ENCODE data around the gene PRLHR. TPM values are rescaled to one million over a fixed set of nuclear protein-coding genes. Genes with fewer than 3 reads are reported as not detected.
"Not testable (repeated sequence)": the region's sequence is repeated elsewhere in the genome, so short reads cannot be mapped to it uniquely, and the experiment has no call there.

The PRLHR gene
- not detected in 2 replicates for total RNA-seq
- polyA plus RNA-seq (2012) = not detected

DNA sequence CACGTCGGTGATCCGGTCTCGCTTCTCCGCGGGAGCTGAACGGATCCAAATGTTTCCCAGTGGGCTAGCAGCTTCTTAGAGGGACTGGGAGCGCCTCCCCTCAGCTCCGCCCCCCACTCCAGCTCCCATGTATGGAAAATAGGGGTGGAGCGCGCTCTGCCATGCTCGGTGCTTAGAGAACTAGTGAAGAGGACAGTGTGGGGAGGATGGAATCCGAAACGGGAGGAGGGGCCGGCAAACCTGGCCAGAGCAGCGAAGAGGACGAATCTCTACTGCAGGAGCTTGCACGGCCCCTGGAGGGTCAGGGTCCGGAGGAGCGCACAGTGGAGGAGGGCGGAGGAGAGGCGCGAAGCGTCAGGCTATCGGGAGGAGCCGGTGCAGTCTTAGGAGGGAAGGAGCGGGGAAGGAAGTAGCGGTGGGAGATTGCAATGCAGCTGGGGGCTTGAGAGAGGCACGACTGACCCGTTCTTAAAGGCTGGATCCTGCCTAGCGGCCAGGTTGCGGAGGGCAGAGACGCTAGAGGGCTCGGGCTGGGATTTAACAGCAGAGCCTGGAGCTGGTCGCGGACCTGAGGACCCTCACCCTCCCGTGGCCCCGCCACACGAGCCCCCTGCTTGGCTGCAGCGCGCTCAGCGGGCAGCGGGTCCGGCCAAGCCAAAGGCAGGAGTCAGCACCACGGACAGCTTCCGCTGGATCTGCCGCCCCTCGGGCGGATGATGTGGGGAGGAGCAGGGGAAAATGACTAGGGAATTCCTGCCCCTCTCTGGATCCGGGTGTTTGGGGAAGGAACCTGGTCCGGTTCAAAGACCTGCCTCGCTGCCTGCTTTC lies at the start of gene PRLHR:
TSS of gene PRLHR (minus strand) at position 51 of the 828 bp plus-strand sequence. CDS start 404 bp downstream, outside the sequence.
- DNase-seq (ENCODE audit: low read depth) = peak; percentile 40

DNA sequence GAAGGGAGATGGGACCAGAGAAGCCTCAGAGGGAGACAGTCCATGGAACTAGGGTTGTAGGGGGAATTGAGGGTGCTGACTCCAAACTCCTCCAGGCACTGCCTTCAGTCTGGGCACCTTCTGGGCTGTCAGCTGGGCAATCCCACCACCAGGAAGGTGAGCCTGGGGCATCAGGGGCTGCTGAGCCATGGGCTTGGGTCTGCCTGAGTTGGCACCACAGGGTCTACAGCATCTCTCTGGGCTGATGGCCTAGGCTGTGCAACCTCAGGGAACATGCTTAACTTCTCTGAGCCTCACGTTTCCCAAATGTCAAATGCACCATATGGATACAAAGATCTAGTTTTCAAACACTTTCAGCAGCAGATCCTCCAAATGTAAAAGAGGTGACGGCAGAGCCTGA lies 46.8 kb upstream of the PRLHR start:
- no peak for DNase-seq (ENCODE audit: low read depth)

DNA sequence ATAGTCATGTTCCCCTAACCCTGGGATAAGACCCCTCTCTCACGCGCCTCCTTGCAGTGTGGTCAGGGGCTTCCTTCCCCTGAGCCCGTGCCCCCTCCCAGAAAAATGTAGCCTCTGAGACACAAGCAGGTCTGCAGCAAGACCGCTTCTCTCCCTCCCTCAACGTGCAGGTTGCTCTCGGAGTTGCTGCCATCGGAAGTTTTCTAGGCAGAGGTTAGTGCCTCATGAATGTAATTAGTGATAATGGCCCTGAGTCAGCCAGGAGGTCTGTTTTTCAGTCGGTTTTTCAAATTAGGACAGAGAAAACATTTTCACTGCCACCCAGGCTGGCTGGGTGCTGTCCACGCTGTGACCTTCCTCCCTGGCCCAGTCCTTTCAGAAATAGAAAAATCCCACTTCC lies 43.2 kb upstream of the PRLHR start:
- no peak for DNase-seq (ENCODE audit: low read depth)

DNA sequence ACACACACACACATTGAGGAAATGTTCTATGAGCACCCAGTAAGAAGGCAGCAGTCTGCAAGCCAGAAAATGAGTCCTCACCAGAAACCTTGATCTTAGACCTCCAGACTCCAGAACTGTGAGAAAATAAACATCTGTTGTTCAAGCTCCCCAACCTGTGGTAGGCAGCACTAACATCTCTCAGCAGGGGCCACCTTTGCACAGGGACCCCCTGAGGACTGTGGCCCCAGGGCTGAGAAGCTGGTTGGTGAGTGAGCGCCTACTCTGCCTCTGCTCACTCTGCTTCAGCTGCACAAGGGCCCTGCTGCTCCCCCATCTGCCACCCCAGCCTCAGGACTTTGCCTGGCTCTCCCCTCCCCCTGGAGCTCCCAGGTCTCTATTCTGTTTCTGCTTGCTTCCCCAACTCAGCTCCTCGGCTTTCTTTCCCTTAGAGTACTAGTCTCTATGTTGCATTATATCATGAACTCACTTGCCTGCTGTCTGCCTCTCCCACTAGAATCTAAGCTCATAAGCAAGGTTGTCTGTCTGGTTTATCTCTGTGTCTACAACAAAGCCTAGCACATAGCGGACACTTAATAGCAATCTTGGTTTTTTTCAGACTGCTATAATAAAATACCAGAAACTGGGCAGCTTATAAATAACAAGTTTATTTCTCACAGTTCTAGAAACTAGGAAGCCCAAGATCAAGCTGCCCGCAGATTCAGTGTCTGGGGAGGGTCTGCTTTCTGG lies 40.4 kb upstream of the PRLHR start:
- DNase-seq (ENCODE audit: low read depth) = no peak

DNA sequence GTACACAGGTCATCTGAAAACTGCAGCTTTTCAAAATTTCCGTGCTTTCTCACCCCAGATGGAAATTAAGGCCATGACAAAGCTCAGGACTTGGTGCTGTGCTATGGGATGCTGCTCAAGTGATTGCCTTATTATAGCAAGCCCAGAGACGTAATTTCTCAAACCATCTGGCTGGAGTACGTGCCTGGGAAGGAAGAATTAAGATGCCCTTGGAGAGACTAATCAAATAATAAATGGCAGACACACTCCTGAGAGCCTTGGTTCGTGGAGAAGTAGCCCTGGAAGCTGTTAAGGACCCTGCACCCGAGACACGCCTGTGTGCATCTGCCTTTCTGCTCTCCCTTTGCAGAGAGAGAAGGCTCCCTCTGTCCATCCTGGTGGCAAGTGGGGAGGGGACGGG lies 38.3 kb upstream of the PRLHR start:
- no peak for DNase-seq (ENCODE audit: low read depth)

DNA sequence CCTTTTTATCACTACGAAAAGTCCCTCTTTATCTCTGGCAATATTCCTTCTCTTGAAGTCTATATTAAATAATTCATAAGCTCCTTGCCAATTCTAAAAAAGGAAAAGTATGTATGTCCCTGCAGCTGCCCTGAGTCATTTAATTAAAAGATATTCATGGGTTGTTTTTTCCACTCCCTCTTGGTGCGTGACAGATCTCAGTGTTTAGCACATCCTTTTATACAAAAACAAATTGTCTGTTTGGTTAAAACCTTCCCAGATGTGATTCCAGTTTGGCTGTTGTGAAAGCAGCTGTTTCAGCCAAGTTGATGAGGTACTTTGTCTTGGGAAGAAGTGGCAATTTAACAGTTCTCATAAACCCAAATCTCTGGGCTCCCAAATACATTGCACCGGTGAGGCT lies 33.8 kb upstream of the PRLHR start:
- peak; percentile 7 for DNase-seq (ENCODE audit: low read depth)

DNA sequence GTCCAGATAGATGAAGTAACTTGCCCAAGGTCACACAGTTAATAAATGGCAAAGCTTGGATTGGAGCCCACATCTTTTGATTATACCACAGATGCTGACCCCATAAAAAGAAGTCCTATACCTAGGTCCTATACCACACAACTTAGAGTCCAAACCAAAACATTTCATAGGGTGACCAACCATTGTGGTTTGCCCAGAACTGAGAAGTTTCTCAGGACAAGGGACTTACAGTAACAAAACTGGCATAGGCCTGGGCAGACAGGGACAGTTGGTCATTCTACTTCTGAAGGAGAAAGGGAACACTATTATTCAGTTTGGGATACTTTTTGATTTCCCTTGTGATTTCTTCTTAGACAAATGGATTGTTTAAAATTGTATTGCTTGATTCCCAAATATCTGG lies 32.9 kb upstream of the PRLHR start:
- no peak for DNase-seq (ENCODE audit: low read depth)

DNA sequence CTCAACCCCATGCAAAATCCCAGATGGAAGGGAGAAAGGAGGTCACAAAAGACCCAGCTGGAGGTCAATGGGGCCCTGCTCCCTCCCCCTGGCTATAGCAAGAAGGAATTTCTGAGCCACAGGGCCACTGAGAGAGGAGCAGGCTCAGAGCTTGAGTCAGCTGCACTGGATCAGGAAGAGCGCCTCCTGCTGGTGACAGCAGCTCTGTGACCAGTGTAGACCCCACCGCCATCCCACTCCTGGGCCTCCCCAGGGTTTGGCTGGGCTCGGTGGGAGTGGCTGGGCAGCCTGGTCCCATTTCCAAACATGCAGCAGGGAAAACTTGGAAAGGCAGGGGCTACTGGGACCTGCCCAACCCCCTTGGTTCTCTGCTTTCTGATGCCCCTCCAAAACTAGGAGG lies 31.5 kb upstream of the PRLHR start:
- no peak for DNase-seq (ENCODE audit: low read depth)

DNA sequence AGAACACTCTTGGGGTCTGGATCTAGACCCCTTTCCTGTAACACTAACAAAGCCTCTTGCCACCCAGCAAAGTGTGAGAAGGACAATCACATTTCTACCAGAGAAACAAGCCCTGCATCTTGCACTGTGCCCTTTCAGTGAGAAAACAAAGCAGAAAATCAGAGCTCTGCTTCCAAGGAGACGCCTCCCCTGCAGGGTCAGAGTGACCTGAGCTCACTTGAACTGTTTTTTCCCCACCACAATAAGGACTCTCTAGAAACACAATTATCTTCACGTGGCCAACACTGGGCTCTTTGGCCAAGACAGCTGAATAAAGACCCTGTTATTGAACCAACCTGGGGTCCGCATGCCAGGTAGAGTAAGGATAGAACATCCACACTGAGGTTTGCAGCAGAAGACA lies 30.1 kb upstream of the PRLHR start:
- DNase-seq (ENCODE audit: low read depth) = no peak

DNA sequence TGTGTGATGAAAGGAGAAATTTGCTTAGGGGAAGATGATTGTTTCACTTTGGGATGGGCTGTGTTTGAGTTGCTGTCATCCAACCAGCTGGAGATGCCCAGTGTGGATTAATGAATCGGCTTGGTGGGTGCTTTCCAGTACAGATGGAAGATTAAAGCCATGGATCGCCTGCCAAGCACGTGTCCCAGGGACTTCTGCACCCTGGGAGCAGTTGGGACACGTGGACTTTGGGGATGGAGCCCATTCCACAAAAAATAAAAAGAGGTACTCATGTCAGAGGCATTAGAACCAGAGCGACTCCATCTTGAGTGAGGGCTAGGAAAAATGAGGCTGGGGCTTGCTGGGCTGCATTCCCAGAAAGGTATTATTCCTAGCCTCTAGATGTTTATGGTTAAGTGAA lies 29.3 kb upstream of the PRLHR start:
- DNase-seq (ENCODE audit: low read depth) = no peak

DNA sequence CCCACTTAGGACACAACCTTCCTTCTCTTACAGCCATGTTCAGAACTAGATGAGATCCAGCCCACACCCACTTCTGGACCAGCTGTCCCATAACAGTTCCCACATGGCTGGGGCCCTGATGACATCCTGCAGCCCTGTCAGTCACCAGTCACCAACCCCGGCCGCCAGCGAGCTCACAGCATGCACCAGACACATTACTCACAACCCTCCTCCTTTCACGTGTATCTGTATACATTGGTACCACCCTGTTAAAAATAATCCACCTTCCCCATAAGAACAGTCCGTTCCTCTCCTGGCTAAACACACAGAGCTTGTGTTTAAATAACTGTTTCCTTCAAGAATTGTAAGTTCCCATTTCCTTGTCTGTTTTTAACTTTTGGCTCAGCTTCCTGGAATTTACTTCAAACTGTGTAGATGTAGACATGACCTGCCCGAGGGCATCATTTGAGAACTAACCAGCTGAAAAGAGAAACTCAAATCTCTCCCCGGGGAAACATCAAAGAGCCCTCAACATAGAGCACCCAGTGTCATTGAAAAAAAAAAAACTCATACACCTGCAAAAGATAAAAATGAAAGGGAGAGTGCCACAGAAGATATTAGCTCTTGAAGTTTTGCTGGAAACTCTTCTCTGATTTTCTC lies 26.0 kb upstream of the PRLHR start:
- DNase-seq (ENCODE audit: low read depth) = peak; percentile 5

DNA sequence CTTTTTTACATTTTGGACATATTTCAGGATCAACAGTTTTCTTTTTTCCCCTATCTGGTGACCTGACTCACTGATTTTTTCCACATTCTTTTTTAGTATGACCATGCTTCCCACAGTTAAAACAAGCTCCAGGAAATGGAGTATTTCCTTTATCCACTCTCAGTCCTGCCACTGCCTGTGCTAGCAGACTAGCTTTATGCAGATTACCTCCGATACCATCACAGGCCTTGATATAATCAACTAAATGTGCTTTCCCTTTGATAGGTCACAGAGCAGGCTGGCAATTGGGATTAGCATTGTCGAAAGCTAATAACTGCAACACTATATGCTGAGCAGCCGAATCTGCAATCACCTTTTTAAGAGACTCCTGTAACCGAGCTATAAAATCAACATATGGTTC lies 18.4 kb upstream of the PRLHR start:
- DNase-seq (ENCODE audit: low read depth) = not testable (repeated sequence)

DNA sequence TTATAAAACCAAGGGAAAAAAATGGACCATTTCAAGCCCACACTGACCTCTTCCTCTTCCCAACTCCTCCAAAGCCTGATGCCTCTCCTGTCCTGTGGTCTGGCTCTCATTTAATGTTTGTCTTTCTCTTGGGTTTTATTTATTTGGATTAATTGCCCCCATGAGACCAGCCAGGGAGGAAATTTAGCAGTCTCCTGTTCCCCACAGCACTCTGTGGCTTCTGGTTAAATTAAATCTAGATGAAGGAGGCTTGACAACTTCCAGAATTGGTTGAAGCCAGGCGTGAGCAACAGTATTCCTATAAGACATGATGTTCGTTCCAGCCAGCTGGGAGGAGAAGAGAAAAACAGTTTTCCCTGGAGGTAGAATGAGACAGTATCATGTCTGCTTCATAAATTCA lies 15.1 kb upstream of the PRLHR start:
- no peak for DNase-seq (ENCODE audit: low read depth)

DNA sequence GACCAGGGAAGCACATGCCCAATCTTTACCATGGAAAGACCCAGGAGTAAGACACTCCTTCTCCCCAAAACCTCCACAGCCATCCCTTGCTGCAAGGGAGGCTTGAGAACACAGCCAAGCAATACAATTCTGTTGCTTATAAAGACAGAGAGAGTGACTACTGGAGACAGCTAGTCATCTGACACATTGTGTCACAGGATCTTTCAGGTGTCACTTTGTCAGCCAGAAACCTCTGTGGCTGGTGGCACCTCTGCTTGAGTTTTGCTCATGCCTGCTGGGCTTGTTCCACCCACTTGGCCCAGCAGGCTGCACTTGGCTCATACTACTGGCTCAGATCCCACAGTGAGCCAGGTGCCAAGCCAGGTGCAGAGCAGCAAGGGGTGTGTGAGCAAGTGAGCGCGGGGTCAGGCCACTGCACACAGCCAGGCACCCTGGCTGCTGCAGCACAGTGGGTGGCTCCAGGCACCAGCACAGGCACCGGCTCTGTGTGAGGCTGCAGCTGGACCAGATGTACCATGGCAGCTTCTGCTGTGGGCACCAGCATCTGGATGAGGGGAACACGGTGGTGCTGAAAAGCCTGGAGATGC lies 12.4 kb upstream of the PRLHR start:
- no peak for DNase-seq (ENCODE audit: low read depth)

DNA sequence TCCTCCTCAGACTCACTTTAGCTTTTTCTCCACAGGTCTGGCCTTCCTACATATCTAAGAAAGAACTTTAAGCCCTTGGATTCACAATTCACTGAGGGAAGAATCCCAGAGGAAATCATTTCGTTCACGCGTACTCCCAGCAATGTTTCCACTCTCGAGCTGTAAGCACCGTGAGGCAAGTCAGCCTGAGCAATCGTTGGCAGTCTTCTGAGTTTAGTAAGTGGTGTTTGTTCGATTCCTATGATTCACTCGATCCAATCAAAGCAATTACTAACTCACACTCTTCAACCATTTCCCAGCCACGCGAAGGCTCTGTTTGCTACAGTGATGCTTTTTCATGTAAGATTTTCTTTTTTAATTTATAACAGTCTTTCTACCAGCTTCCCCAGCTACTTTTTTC lies 10.2 kb upstream of the PRLHR start:
- no peak for DNase-seq (ENCODE audit: low read depth)

DNA sequence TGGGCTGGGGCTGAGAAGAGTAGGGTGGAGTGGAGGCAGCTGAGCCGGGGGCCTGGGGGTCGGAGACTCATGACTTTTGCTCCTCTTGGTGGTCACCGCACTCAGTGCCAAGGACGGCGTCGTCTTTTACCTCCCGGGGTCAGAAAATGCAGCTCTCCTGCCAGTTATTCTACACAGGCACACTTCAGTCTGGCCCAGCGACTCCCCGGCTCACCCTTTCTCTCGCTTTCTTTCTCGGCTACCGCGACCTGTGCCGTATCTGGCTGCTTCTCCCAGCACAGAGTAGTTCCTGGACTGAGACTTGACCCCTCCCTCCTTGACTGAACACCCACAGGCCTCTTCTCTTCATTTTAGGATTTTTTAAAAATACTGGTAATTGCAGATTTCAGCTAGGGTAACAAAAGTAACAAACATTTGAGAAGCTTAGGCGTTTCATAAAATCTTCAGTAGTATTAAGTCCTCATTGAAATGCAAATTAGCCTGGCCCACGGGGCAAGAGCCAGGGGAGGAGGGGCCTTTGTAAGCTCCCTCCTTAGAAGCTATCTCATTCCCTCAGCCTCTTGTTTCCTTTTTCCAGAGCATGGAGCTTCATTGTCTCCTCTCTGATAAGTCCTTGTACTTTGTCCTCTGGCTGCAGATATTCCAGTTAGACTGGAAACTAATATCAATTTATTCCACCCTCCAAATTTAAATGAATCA lies 1.1 kb upstream of the PRLHR start:
- no peak for DNase-seq (ENCODE audit: low read depth)

DNA sequence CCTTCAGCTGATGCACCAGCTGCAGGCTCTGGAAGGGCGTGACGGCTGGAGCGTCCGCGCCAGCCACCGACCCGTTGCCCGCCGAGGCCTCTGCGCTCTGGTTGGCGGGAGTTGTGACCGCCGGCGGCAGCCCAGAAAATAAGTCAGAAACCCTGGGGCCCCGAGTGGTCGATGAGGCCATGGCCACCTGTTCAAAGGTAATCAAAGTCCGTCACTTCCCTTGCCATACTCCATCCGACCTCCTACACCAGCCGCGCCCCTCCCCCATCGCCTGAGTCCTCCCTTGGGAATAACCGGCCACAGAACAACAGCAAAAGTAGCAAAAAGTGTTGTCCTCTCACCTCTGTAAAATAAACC lies 406 bp downstream of the PRLHR start:
- DNase-seq (ENCODE audit: low read depth) = no peak

DNA sequence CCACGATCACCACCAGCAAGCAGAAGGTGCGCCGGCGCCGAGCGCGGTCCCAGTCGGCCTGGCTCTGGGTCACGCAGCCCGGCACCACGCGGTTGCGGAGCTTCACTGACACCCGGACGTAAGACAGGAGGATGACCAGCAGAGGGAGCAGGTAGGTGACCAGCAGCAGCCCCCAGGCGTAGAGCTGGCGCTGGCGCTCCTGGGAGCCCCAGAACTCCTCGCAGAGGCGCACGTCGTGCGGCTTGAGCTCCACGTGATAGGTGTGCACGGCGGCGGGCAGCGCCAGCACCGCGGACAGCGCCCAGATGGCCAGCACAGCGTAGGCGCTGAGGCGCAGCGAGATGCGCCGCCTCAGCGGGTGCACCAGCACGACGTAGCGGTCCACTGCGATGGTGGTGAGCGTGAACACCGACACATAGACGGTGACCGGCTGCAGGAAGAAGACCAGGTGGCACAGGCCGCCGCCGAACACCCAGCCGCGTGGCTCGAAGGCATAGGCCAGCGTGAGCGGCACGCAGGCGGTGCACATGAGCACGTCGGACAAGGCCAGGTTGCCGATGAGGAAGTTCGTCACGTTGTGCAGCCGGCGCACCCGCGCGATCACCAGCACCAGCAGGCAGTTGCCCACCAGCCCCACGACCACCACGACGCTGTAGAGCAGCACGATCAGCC lies 920 bp downstream of the PRLHR start:
- DNase-seq (ENCODE audit: low read depth) = no peak

DNA sequence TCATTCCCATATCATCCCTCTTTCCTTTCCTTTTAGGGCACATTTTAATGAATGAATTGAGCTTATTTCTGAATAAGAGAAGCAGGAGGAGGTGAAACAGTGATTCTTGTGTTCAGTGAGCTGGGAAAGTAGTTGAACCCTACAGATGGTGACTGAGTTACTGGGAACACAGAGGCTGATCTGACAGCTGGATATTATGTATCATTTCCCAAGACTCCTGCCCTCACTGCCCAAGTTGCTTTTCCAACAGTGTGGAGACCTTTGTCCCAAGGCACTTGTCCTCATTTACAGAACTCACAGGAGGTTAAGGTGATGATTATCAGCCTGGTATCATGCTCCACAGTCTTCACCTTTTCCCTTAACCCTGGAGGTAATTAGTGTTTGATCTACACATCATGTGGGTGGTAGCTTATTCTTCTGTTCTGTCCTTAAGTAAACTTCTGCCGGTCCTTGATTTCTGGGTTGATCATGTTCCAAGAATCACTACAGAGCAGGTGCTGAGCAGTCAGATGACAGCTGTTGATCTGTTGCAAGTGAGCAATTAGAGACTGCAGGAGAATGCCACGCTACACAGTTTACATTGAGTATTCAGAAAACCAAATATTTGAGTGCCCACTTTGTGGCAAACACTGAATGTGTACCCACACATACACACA lies 2.6 kb downstream of the PRLHR start:
- DNase-seq (ENCODE audit: low read depth) = peak; percentile 60

DNA sequence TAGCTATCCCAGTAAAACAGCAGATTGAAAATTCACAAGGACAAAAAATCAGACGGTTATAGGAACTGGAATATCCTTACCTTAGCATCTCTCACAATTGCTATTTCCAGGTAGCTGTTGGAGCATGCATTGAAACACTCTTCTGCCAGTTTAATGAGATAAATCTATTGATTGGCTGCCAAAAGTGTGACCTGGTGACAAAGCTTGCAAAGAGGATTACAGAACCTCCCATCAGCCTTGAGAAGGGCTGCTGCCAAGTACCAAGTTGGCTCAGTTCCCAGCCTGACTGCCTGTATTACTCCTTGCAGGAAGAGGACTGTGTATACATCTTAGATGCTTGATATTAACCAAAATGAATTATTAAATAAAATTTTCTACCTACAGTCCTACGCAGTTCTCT lies 5.1 kb downstream of the PRLHR start:
- peak; percentile 45 for DNase-seq (ENCODE audit: low read depth)
